ENCODE data around the gene S100A13. TPM values are rescaled to one million over a fixed set of nuclear protein-coding genes. Genes with fewer than 3 reads are reported as not detected.
"Not testable (repeated sequence)": the region's sequence is repeated elsewhere in the genome, so short reads cannot be mapped to it uniquely, and the experiment has no call there.

S100A13 gene
- total RNA-seq, 1 donor from 2014 or later: 83.0 TPM

GRCh38 chr1:153646672-153647345 is 19.5 kb upstream of the S100A13 start:
- no peaks in the 10 kb centered on the region for H3K27me3 ChIP-seq (ENCODE audit: low read depth)
- DNase-seq: no peak
- H3K36me3 ChIP-seq: peaks cover 51% of the 10 kb centered on the region
- H3K9me3 ChIP-seq: no peaks in the 10 kb centered on the region
- peak overlapping the region; percentile 13 for H3K27ac ChIP-seq
- H3K4me3 ChIP-seq: no peak overlapping the region
- intact Hi-C loops (cut with DNase I): no loop called here
- peaks cover 17% of the 10 kb centered on the region for H3K4me1 ChIP-seq
- peak; percentile 59 to 61 for ATAC-seq
- no peak for TF ChIP-seq CTCF (IDR thresholded peaks at IDR 0.05)

GRCh38 chr1:153643816-153644215 is 16.5 kb upstream of the S100A13 start:
- Histone ChIP-seq H3K4me1 (peaks cover 17% of the 10 kb centered on the region), H3K27me3 (ENCODE audit: low read depth) (no peaks in the 10 kb centered on the region), H3K4me3 (no peak overlapping the region), H3K9me3 (no peaks in the 10 kb centered on the region), H3K36me3 (peaks cover 81% of the 10 kb centered on the region), H3K27ac (no peak overlapping the region)
- TF ChIP-seq CTCF (IDR thresholded peaks at IDR 0.05): no peak
- intact Hi-C loops (cut with DNase I): no loop called here
- no peak for ATAC-seq
- DNase-seq: no peak

- Histone ChIP-seq H3K4me3 (no peak overlapping the region), H3K4me1 (peaks cover 17% of the 10 kb centered on the region), H3K9me3 (no peaks in the 10 kb centered on the region), H3K27ac (no peak overlapping the region), H3K36me3 (peaks cover 88% of the 10 kb centered on the region), H3K27me3 (ENCODE audit: low read depth) (no peaks in the 10 kb centered on the region)
- no peak for ATAC-seq
- intact Hi-C loops (cut with DNase I): no loop called here
- no peak for DNase-seq
- no peak for TF ChIP-seq CTCF (IDR thresholded peaks at IDR 0.05)
Measured at GRCh38 chr1:153643100-153643499, 15.8 kb upstream of the S100A13 start.

GRCh38 chr1:153642161-153642560 is 14.9 kb upstream of the S100A13 start:
- intact Hi-C loops (cut with DNase I): no loop called here
- H3K4me1 ChIP-seq: peaks cover 15% of the 10 kb centered on the region
- DNase-seq (no peak), ATAC-seq (no peak)
- H3K9me3 ChIP-seq: no peaks in the 10 kb centered on the region
- no peaks in the 10 kb centered on the region for H3K27me3 ChIP-seq (ENCODE audit: low read depth)
- TF ChIP-seq CTCF (IDR thresholded peaks at IDR 0.05): no peak
- no peak overlapping the region for H3K27ac ChIP-seq
- peaks cover 97% of the 10 kb centered on the region for H3K36me3 ChIP-seq
- no peak overlapping the region for H3K4me3 ChIP-seq

GRCh38 chr1:153640861-153641260 is 13.6 kb upstream of the S100A13 start:
- intact Hi-C loops (cut with DNase I): no loop called here
- no peak for ATAC-seq
- no peak for TF ChIP-seq CTCF (IDR thresholded peaks at IDR 0.05)
- no peaks in the 10 kb centered on the region for H3K27me3 ChIP-seq (ENCODE audit: low read depth)
- H3K27ac ChIP-seq: no peak overlapping the region
- DNase-seq: no peak
- no peaks in the 10 kb centered on the region for H3K9me3 ChIP-seq
- peaks cover 100% of the 10 kb centered on the region for H3K36me3 ChIP-seq
- H3K4me1 ChIP-seq: peaks cover 24% of the 10 kb centered on the region
- no peak overlapping the region for H3K4me3 ChIP-seq

GRCh38 chr1:153640213-153640612 is 12.9 kb upstream of the S100A13 start:
- ATAC-seq: not testable (repeated sequence)

More at GRCh38 chr1:153640213-153640612, 12.9 kb upstream of the S100A13 start:
- H3K4me3 ChIP-seq; intact Hi-C loops (cut with DNase I); H3K9me3 ChIP-seq; H3K27ac ChIP-seq; DNase-seq; H3K27me3 ChIP-seq (ENCODE audit: low read depth): not testable (repeated sequence)
- H3K36me3 ChIP-seq: peaks cover 97% of the 10 kb centered on the region
- peaks cover 30% of the 10 kb centered on the region for H3K4me1 ChIP-seq

Data from lower lobe of right lung (tissue), 2 donors.